ES-I3 (cell line): ENCODE data around the gene TTC21A.
"Not testable (repeated sequence)": the region's sequence is repeated elsewhere in the genome, so short reads cannot be mapped to it uniquely, and the experiment has no call there.

Experiments used
- H3K36me3 ChIP-seq: 2 replicates; pipeline ENCODE4 v1.6.1; 2013; ENCODE audit warnings: mild to moderate bottlenecking, low read length, control low read depth, moderate library complexity; ENCODE audit not compliant: insufficient read depth
- H3K4me1 ChIP-seq: 2 replicates; pipeline ENCODE4 v1.6.1; 2013; ENCODE audit warnings: mild to moderate bottlenecking, control low read depth, low read length; ENCODE audit not compliant: insufficient read depth
- H3K9ac ChIP-seq: 2 replicates; pipeline ENCODE4 v1.6.1; 2013; ENCODE audit warnings: low read depth, mild to moderate bottlenecking, low read length, moderate library complexity
- H3K9me3 ChIP-seq: 2 replicates; pipeline ENCODE4 v1.6.1; 2013; ENCODE audit warnings: mild to moderate bottlenecking, low read length, moderate library complexity; ENCODE audit not compliant: control insufficient read depth, insufficient read depth

Gene TTC21A, protein sequence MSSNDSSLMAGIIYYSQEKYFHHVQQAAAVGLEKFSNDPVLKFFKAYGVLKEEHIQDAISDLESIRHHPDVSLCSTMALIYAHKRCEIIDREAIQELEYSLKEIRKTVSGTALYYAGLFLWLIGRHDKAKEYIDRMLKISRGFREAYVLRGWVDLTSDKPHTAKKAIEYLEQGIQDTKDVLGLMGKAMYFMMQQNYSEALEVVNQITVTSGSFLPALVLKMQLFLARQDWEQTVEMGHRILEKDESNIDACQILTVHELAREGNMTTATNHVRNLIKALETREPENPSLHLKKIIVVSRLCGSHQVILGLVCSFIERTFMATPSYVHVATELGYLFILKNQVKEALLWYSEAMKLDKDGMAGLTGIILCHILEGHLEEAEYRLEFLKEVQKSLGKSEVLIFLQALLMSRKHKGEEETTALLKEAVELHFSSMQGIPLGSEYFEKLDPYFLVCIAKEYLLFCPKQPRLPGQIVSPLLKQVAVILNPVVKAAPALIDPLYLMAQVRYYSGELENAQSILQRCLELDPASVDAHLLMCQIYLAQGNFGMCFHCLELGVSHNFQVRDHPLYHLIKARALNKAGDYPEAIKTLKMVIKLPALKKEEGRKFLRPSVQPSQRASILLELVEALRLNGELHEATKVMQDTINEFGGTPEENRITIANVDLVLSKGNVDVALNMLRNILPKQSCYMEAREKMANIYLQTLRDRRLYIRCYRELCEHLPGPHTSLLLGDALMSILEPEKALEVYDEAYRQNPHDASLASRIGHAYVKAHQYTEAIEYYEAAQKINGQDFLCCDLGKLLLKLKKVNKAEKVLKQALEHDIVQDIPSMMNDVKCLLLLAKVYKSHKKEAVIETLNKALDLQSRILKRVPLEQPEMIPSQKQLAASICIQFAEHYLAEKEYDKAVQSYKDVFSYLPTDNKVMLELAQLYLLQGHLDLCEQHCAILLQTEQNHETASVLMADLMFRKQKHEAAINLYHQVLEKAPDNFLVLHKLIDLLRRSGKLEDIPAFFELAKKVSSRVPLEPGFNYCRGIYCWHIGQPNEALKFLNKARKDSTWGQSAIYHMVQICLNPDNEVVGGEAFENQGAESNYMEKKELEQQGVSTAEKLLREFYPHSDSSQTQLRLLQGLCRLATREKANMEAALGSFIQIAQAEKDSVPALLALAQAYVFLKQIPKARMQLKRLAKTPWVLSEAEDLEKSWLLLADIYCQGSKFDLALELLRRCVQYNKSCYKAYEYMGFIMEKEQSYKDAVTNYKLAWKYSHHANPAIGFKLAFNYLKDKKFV (N-terminal part only)

GRCh38 chr3:39107388-39108199 lies at the start of gene TTC21A, which contains the start of gene GORASP1:
TSS of gene TTC21A (plus strand) at chr3:39107680. CDS start at chr3:39107838, 158 bp downstream.
TSS of gene GORASP1 (minus strand) at chr3:39107627. CDS start at chr3:39107541, 86 bp downstream.
- Histone ChIP-seq H3K9ac (peak within 1 kb of the TSS; percentile 95), H3K36me3 (no peaks in the 10 kb centered on the region), H3K9me3 (no peaks in the 10 kb centered on the region), H3K4me1 (no peaks in the 10 kb centered on the region)

GRCh38 chr3:39061228-39061627 lies 46.3 kb upstream of the TTC21A start:
- not testable (repeated sequence) for H3K4me1 ChIP-seq, H3K36me3 ChIP-seq, H3K9me3 ChIP-seq, H3K9ac ChIP-seq

GRCh38 chr3:39062180-39062579 lies 45.3 kb upstream of the TTC21A start:
- H3K9me3 ChIP-seq, result no peaks in the 10 kb centered on the region
- H3K9ac ChIP-seq, result no peak overlapping the region
- 0 out of 2 replicates have a peak, but pooled peaks cover 2% of the 10 kb centered on the region for H3K36me3 ChIP-seq
- H3K4me1 ChIP-seq, result no peaks in the 10 kb centered on the region

- Histone ChIP-seq H3K36me3 (0 out of 2 replicates have a peak, but pooled peaks cover 4% of the 10 kb centered on the region), H3K9me3 (no peaks in the 10 kb centered on the region), H3K4me1 (no peaks in the 10 kb centered on the region), H3K9ac (no peak overlapping the region)
Measured at GRCh38 chr3:39063143-39063542, 44.3 kb upstream of the TTC21A start.

- H3K36me3 ChIP-seq, result 0 out of 2 replicates have a peak, but pooled peaks cover 4% of the 10 kb centered on the region
- H3K4me1 ChIP-seq, result no peaks in the 10 kb centered on the region
- H3K9me3 ChIP-seq, result no peaks in the 10 kb centered on the region
- H3K9ac ChIP-seq, result no peak overlapping the region
Measured at GRCh38 chr3:39064646-39065045, 42.8 kb upstream of the TTC21A start.

- Histone ChIP-seq H3K9me3 (no peaks in the 10 kb centered on the region), H3K9ac (no peak overlapping the region), H3K4me1 (no peaks in the 10 kb centered on the region), H3K36me3 (0 out of 2 replicates have a peak, but pooled peaks cover 4% of the 10 kb centered on the region)
Measured at GRCh38 chr3:39065197-39065596, 42.3 kb upstream of the TTC21A start.

DNA sequence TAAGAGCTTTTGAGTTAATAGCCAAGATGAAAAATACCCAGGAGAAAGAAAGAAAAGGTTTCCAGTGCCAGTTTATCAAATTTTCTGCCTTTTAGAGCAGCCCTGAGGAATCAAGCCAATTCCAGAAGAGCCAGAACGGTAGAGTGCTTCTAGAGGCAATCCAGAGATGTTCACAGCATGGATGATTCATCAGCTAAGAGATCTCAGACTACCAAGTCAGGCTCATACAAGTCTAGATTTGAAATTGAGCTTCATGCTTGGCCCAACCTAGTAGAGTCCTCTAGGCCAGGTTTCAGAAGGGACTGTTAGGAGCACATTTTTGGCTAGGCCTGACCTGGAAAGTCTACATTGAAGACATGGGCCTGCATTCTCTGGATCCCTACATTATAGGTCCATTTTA lies 40.2 kb upstream of the TTC21A start:
- H3K36me3 ChIP-seq, result 0 out of 2 replicates have a peak, but pooled peaks cover 4% of the 10 kb centered on the region

DNA sequence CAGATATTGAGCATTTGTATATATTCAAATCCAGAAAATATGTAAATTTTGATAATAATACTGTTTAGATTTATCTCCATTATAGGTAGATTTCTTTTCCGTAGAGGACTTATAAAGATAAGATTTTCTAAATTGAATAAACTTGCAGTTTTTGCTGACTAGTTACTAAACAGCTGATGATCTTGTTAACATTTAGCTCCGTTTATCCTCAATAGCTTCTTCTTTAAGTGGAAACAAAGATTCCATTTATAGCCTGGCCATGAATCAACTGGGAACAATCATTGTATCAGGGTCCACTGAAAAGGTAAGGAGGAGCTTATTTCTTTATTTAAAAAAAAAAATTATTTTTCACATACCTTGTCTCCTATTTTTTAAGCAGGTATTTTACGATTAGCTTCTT lies 38.9 kb upstream of the TTC21A start:
- Histone ChIP-seq H3K4me1 (no peaks in the 10 kb centered on the region), H3K36me3 (0 out of 2 replicates have a peak, but pooled peaks cover 4% of the 10 kb centered on the region), H3K9me3 (no peaks in the 10 kb centered on the region), H3K9ac (no peak overlapping the region)

More for the DNA sequence above, 40.2 kb upstream of the TTC21A start:
- Histone ChIP-seq H3K9ac (no peak overlapping the region), H3K4me1 (no peaks in the 10 kb centered on the region), H3K9me3 (no peaks in the 10 kb centered on the region)

- Histone ChIP-seq H3K36me3 (no peaks in the 10 kb centered on the region), H3K4me1 (no peaks in the 10 kb centered on the region), H3K9me3 (no peaks in the 10 kb centered on the region), H3K9ac (no peak overlapping the region)
Measured at GRCh38 chr3:39075910-39076309, 31.6 kb upstream of the TTC21A start.

- H3K36me3 ChIP-seq, result no peaks in the 10 kb centered on the region
- no peaks in the 10 kb centered on the region for H3K9me3 ChIP-seq
Measured at GRCh38 chr3:39079530-39079929, 27.9 kb upstream of the TTC21A start.

GRCh38 chr3:39080026-39080425 lies 27.5 kb upstream of the TTC21A start:
- H3K4me1 ChIP-seq, result no peaks in the 10 kb centered on the region
- no peak overlapping the region for H3K9ac ChIP-seq
- no peaks in the 10 kb centered on the region for H3K9me3 ChIP-seq
- H3K36me3 ChIP-seq, result no peaks in the 10 kb centered on the region

More at GRCh38 chr3:39079530-39079929, 27.9 kb upstream of the TTC21A start:
- H3K9ac ChIP-seq, result no peak overlapping the region
- H3K4me1 ChIP-seq, result no peaks in the 10 kb centered on the region

GRCh38 chr3:39082666-39083313 lies 24.7 kb upstream of the TTC21A start:
- Histone ChIP-seq H3K36me3 (no peaks in the 10 kb centered on the region), H3K9me3 (no peaks in the 10 kb centered on the region), H3K4me1 (no peaks in the 10 kb centered on the region), H3K9ac (no peak overlapping the region)

- Histone ChIP-seq H3K9ac (no peak overlapping the region), H3K36me3 (peaks cover 5% of the 10 kb centered on the region; the same call in 1 of the 2 replicates), H3K9me3 (no peaks in the 10 kb centered on the region), H3K4me1 (no peaks in the 10 kb centered on the region)
Measured at GRCh38 chr3:39086144-39086543, 21.3 kb upstream of the TTC21A start.
